Liver (tissue), 9 donors: ENCODE data around the gene PHF20. TPM values are rescaled to one million over a fixed set of nuclear protein-coding genes. Genes with fewer than 3 reads are reported as not detected.

Source experiments
- DNase-seq: peaks from one replicate; pipeline ENCODE4 v3.0.0-alpha.2; 2017; ENCODE audit warnings: low spot score
- H3K27ac ChIP-seq, 2 donors: one replicate each; pipeline ENCODE4 v1.7.0; 2013; ENCODE audit warnings: inconsistent platforms in 2 of 2, low read length in 2 of 2, control low read depth in 1 of 2, low read depth in 1 of 2, mild to moderate bottlenecking in 1 of 2
- H3K27me3 ChIP-seq, 4 donors: one replicate each; pipeline versions ENCODE4 v1.6.1 to v1.7.0; 2013; ENCODE audit warnings: low read length in 3 of 4, inconsistent platforms in 1 of 4, mild to moderate bottlenecking in 1 of 4, moderate library complexity in 1 of 4; ENCODE audit not compliant: control insufficient read depth in 4 of 4, insufficient read depth in 4 of 4
- H3K36me3 ChIP-seq, 4 donors: one replicate each; pipeline versions ENCODE4 v1.6.1 to v1.7.0; 2013; ENCODE audit warnings: low read length in 3 of 4, mild to moderate bottlenecking in 3 of 4, low read depth in 1 of 4, moderate library complexity in 1 of 4; ENCODE audit not compliant: control insufficient read depth in 4 of 4, insufficient read depth in 3 of 4
- H3K4me1 ChIP-seq, 4 donors: one replicate each; pipeline versions ENCODE4 v1.6.1 to v1.7.0; 2013; ENCODE audit warnings: low read length in 3 of 4, mild to moderate bottlenecking in 3 of 4, moderate library complexity in 1 of 4; ENCODE audit not compliant: control insufficient read depth in 4 of 4, insufficient read depth in 4 of 4
- H3K4me3 ChIP-seq, 3 donors: one replicate each; pipeline versions ENCODE4 v1.6.1 to v1.7.0; 2013; ENCODE audit warnings: low read length in 3 of 3, control low read depth in 1 of 3, low read depth in 1 of 3, mild to moderate bottlenecking in 1 of 3
- H3K9ac ChIP-seq, 2 donors: one replicate each; pipeline ENCODE4 v1.7.0; 2013; ENCODE audit warnings: low read length in 2 of 2, mild to moderate bottlenecking in 2 of 2, moderate library complexity in 2 of 2, control low read depth in 1 of 2, low read depth in 1 of 2
- H3K9me3 ChIP-seq, 4 donors: one replicate each; pipeline versions ENCODE4 v1.6.1 to v1.7.0; 2013; ENCODE audit warnings: low read length in 3 of 4; ENCODE audit not compliant: control insufficient read depth in 4 of 4
- ATF3 ChIP-seq: IDR thresholded peaks from 2 replicates; pipeline ENCODE4 v1.6.1; 2016; ENCODE audit warnings: antibody characterized with exemption
- CTCF ChIP-seq: fragments of 150-350 bp; IDR thresholded peaks from 2 replicates; pipeline ENCODE4 v1.5.1; 2017; ENCODE audit warnings: improper control_type of control experiment, low read depth, low read length; ENCODE audit not compliant: missing input control
- EGR1 ChIP-seq, 2 donors: IDR thresholded peaks; 2 replicates each; pipeline ENCODE4 v1.6.1; 2016 to 2018; ENCODE audit warnings: antibody characterized with exemption in 2 of 2, low read depth in 2 of 2
- FOXA2 ChIP-seq: IDR thresholded peaks from 2 replicates; pipeline ENCODE4 v1.6.1; 2016; ENCODE audit warnings: antibody characterized with exemption
- GABPA ChIP-seq, 2 donors: IDR thresholded peaks in 1 of 2; conservative IDR thresholded peaks in 1 of 2; 2 replicates each; pipeline ENCODE4 v1.6.1; 2016; ENCODE audit warnings: antibody characterized with exemption in 2 of 2, mild to moderate bottlenecking in 1 of 2, moderate library complexity in 1 of 2
- HNF4A ChIP-seq, 2 donors: conservative IDR thresholded peaks; 2 replicates each; pipeline ENCODE4 v1.6.1; 2016; ENCODE audit warnings: antibody characterized with exemption in 2 of 2, mild to moderate bottlenecking in 2 of 2
- HNF4G ChIP-seq: IDR thresholded peaks from 2 replicates; pipeline ENCODE4 v1.6.1; 2016; ENCODE audit warnings: antibody characterized with exemption
- JUND ChIP-seq, 2 donors: IDR thresholded peaks; 2 replicates each; pipeline ENCODE4 v1.6.1; 2016; ENCODE audit warnings: antibody characterized with exemption in 2 of 2
- MAX ChIP-seq: IDR thresholded peaks from 2 replicates; pipeline ENCODE4 v1.6.1; 2016; ENCODE audit warnings: antibody characterized with exemption
- RAD21 ChIP-seq, 2 donors: IDR thresholded peaks; 2 replicates each; pipeline ENCODE4 v1.6.1; 2016; ENCODE audit warnings: antibody characterized with exemption in 2 of 2, mild to moderate bottlenecking in 2 of 2
- REST ChIP-seq: IDR thresholded peaks from 2 replicates; pipeline ENCODE4 v1.6.1; 2016; ENCODE audit warnings: antibody characterized with exemption, mild to moderate bottlenecking
- RXRA ChIP-seq, 2 donors: IDR thresholded peaks; 2 replicates each; pipeline ENCODE4 v1.6.1; 2017 to 2018; ENCODE audit warnings: antibody characterized with exemption in 2 of 2, mild to moderate bottlenecking in 1 of 2
- YY1 ChIP-seq: IDR thresholded peaks from 2 replicates; pipeline ENCODE4 v1.6.1; 2016; ENCODE audit warnings: antibody characterized with exemption, mild to moderate bottlenecking
- ZBTB33 ChIP-seq: IDR thresholded peaks from 2 replicates; pipeline ENCODE4 v1.6.1; 2016; ENCODE audit warnings: antibody characterized with exemption
- whole genome bisulfite sequencing: extraction: QIAGEN DNeasy Blood & Tissue Kit; methylation state at CpG from one replicate; pipeline ENCODE4 v1.1.7; 2013; 5-methylcytosine and 5-hydroxymethylcytosine counted together
- polyA plus RNA-seq, 2 donors: library from polyadenylated mRNA; stranded (reverse) in 1 of 2; unstranded in 1 of 2; fragments of 200-250 nt in 1 of 2; fragments of >200 nt in 1 of 2; fragmentation: Nextera tagmentation in 1 of 2; extraction: Ambion mirVana in 1 of 2; gene quantifications; one replicate each; pipeline versions ENCODE4 v1.2.1 to v1.2.3, GENCODE V29; 2013 to 2015
- total RNA-seq, 2 donors: library from RNA; depleted of rRNA; stranded (reverse); fragments of >200 nt; gene quantifications; one replicate each; pipeline ENCODE4 v1.2.3, GENCODE V29; 2014
- donor health status: healthy.
- donor health status: healthy.
- donor health status: healthy.
- donor health status: healthy.
- donor health status: healthy.

Gene PHF20
- total and polyA plus RNA-seq, 4 donors: 5.1 to 11.7 (median 10.3) TPM

- TF ChIP-seq CTCF (no peak), EGR1 (IDR thresholded peaks at IDR 0.05; ENCODE audit: low read depth in 2 of 2) (no peak), YY1 (no peak), HNF4G (no peak), RXRA (IDR thresholded peaks at IDR 0.05) (no peak), RAD21 (IDR thresholded peaks at IDR 0.05) (no peak), FOXA2 (no peak), JUND (IDR thresholded peaks at IDR 0.05) (no peak), HNF4A (conservative IDR thresholded peaks at IDR 0.05) (no peak)
These were observed 115.7 kb downstream of the PHF20 start (continued) for GRCh38 chr20:35887393-35888064.

GRCh38 chr20:35888657-35889056, 116.8 kb downstream of the PHF20 start:
- H3K27ac ChIP-seq: no peak overlapping the region
- no peak for DNase-seq
- no peaks in the 10 kb centered on the region for H3K27me3 ChIP-seq
- no peaks in the 10 kb centered on the region for H3K9me3 ChIP-seq
- no peaks in the 10 kb centered on the region for H3K4me1 ChIP-seq
- WGBS: 96% methylated on average over 1 of the region's 1 CpG
- TF ChIP-seq HNF4A (conservative IDR thresholded peaks at IDR 0.05) (no peak), REST (no peak), ATF3 (no peak), ZBTB33 (no peak), HNF4G (no peak), FOXA2 (no peak), MAX (no peak), GABPA (IDR thresholded peaks at IDR 0.05 in 1 of 2, conservative IDR thresholded peaks at IDR 0.05 in 1 of 2) (no peak), RXRA (IDR thresholded peaks at IDR 0.05) (no peak)
- no peak overlapping the region for H3K9ac ChIP-seq
- H3K4me3 ChIP-seq: no peak overlapping the region
- peaks cover 0 to 4% (median 0%) of the 10 kb centered on the region in 4 donors for H3K36me3 ChIP-seq
